Cardiac muscle cell (in vitro differentiated cells and primary cell): ENCODE measurements around the gene KIF7. TPM values are rescaled to one million over a fixed set of nuclear protein-coding genes. Genes with fewer than 3 reads are reported as not detected.

Experiments
- DNase-seq, 2 donors: peaks; one replicate each; pipeline versions ENCODE4 v3.0.0 to v3.0.0-alpha.2; 2010 to 2017; ENCODE audit warnings: low read depth in 1 of 2, low spot score in 1 of 2
- H3K27ac ChIP-seq: fragments of 200-600 bp; sonication (generic); 2 replicates; pipeline ENCODE4 v1.5.1; 2016
- H3K27me3 ChIP-seq: fragments of 200-600 bp; sonication (generic); 2 replicates; pipeline ENCODE4 v1.6.0; 2016; ENCODE audit warnings: control low read depth
- H3K36me3 ChIP-seq: fragments of 200-600 bp; sonication (generic); 2 replicates; pipeline ENCODE4 v1.5.1; 2016; ENCODE audit warnings: control low read depth
- H3K4me1 ChIP-seq: fragments of 200-600 bp; sonication (generic); 2 replicates; pipeline ENCODE4 v1.8.1; 2017; ENCODE audit warnings: low read depth, mild to moderate bottlenecking, mixed run types
- H3K4me3 ChIP-seq: fragments of 200-600 bp; sonication (generic); 2 replicates; pipeline ENCODE4 v1.5.1; 2016; ENCODE audit warnings: mild to moderate bottlenecking
- H3K9me3 ChIP-seq: fragments of 200-600 bp; sonication (generic); 2 replicates; pipeline ENCODE4 v1.5.1; 2017; ENCODE audit warnings: low read depth, mild to moderate bottlenecking, control low read depth
- CTCF ChIP-seq: IDR thresholded peaks from 2 replicates; pipeline ENCODE4 v1.5.1; 2012; ENCODE audit warnings: low read depth, mild to moderate bottlenecking, low read length
- polyA plus RNA-seq: library from polyadenylated mRNA; unstranded; fragments of >200 nt; fragmentation: Nextera tagmentation; extraction: Ambion mirVana; gene quantifications from 2 replicates; pipeline ENCODE4 v1.2.1, GENCODE V29; 2016
- total RNA-seq: library from RNA; depleted of rRNA; stranded (reverse); fragments of >200 nt; gene quantifications from 2 replicates; pipeline ENCODE4 v1.2.3, GENCODE V29; 2016

Gene KIF7
- total RNA-seq (24.4 and 33.8 TPM in 2 replicates), polyA plus RNA-seq (12.5 and 23.1 TPM in 2 replicates)

GRCh38 chr15:89654847-89655805, at the start of gene KIF7:
Gene KIF7, minus strand, starts transcription at chr15:89655467. Its CDS starts 2,537 bp downstream, at chr15:89652930.
- peak within 1 kb of the TSS; percentile 93 for H3K27ac ChIP-seq
- TF ChIP-seq CTCF, result no peak

GRCh38 chr15:89704411-89704810, 49.1 kb upstream of the KIF7 start:
- no peaks in the 10 kb centered on the region for H3K27me3 ChIP-seq
- no peaks in the 10 kb centered on the region for H3K4me1 ChIP-seq
- peak in 1 of 2 donors; percentile 15 for DNase-seq
- no peak for TF ChIP-seq CTCF
- no peak overlapping the region for H3K4me3 ChIP-seq
- H3K9me3 ChIP-seq, result no peaks in the 10 kb centered on the region
- no peak overlapping the region for H3K27ac ChIP-seq
- no peaks in the 10 kb centered on the region for H3K36me3 ChIP-seq

More at GRCh38 chr15:89654847-89655805, at the start of gene KIF7:
- Histone ChIP-seq H3K4me3 (peak within 1 kb of the TSS; percentile 95), H3K4me1 (peaks cover 20% of the 10 kb centered on the region), H3K27me3 (no peaks in the 10 kb centered on the region), H3K36me3 (peaks cover 7% of the 10 kb centered on the region), H3K9me3 (no peaks in the 10 kb centered on the region)
- peak; percentile 74 to 85 for DNase-seq

- Histone ChIP-seq H3K4me3 (no peak overlapping the region), H3K36me3 (no peaks in the 10 kb centered on the region), H3K9me3 (no peaks in the 10 kb centered on the region), H3K4me1 (no peaks in the 10 kb centered on the region), H3K27me3 (peaks cover 28% of the 10 kb centered on the region), H3K27ac (no peak overlapping the region)
- no peak for DNase-seq
- TF ChIP-seq CTCF, result no peak
Measured at GRCh38 chr15:89695198-89695597, 39.9 kb upstream of the KIF7 start.

GRCh38 chr15:89693696-89694095, 38.4 kb upstream of the KIF7 start:
- no peak for TF ChIP-seq CTCF
- Histone ChIP-seq H3K4me1 (no peaks in the 10 kb centered on the region), H3K36me3 (no peaks in the 10 kb centered on the region), H3K27me3 (peaks cover 28% of the 10 kb centered on the region), H3K9me3 (no peaks in the 10 kb centered on the region), H3K4me3 (no peak overlapping the region), H3K27ac (no peak overlapping the region)
- DNase-seq, result no peak

GRCh38 chr15:89693091-89693490, 37.8 kb upstream of the KIF7 start:
- DNase-seq, result no peak
- Histone ChIP-seq H3K27ac (no peak overlapping the region), H3K4me1 (no peaks in the 10 kb centered on the region), H3K36me3 (no peaks in the 10 kb centered on the region), H3K4me3 (no peak overlapping the region), H3K9me3 (no peaks in the 10 kb centered on the region), H3K27me3 (peaks cover 28% of the 10 kb centered on the region)
- TF ChIP-seq CTCF, result no peak
